Stimulated activated CD4-positive, alpha-beta T cell treated with anti-CD3 and anti-CD28 coated beads, Interleukin-12 subunit alpha, Interleukin-12 subunit beta, amount 100 ng/mL, for 48 hours (primary cell): ENCODE data around the gene ROR2.

Experiments used
- DNase-seq, 3 donors: peaks; one replicate each; pipeline ENCODE4 v3.0.0-alpha.2; 2020; ENCODE audit warnings: low read depth in 2 of 3, low spot score in 1 of 3

ROR2 gene

DNA sequence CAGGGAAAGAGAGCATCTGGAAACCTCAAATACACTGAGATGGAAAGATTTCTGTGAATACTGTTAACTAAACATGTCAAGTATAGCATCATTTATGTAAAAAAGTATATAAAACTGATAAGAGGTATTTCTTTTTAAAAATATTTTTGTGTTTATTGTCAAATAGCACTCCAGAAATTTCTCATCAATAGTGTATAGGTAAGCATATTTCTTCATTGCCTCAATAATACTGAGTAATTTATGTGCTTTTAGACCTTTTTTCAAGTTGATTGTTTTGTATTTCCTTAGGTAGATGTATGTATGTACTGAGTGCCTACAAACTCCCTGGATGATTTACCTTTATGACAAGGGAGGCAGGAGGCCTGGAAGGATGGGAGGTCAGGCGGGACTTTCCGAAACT lies 196.3 kb downstream of the ROR2 start:
- DNase-seq: no peak

- DNase-seq: no peak
Measured at GRCh38 chr9:91751922-91752321, 198.1 kb downstream of the ROR2 start.

DNA sequence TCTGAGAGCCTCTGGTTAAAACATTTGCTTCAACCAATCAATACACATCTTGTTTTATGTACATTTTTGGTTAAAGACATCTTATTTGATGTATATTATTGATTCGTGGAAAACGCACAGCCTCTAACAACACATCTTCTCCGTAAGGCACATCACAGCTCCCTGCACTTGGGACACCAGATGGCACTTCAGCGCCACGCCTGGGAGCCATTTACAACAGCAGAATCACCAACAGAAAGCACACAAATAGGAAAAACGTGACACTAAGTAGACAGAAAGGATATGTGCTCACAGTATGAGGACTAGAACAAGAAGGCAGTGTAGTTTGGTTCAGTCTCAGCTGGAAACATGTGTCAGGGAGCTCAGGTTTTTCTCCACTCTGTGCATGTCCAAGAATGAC lies 199.7 kb downstream of the ROR2 start:
- no peak for DNase-seq

GRCh38 chr9:91746904-91747303 lies 203.1 kb downstream of the ROR2 start:
- no peak for DNase-seq

DNA sequence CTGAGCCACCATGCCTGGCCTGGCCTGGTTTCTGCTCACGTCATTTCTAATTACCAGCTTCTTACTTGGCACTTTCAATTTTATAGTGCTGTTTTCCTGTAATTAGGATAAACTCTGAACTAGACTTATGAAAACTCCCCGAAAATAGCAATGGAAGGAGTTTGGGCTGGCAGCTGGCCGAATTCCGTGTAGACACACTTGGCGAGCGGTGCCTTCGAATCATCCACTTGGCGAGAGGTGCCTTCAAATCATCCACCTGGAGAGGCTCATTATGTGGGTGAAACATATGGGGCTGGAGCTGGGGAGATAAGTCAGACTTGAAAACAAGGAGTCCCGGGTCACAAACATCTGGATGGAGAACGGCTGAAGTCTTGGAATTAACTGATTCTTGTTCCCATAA lies 203.7 kb downstream of the ROR2 start:
- no peak for DNase-seq

DNA sequence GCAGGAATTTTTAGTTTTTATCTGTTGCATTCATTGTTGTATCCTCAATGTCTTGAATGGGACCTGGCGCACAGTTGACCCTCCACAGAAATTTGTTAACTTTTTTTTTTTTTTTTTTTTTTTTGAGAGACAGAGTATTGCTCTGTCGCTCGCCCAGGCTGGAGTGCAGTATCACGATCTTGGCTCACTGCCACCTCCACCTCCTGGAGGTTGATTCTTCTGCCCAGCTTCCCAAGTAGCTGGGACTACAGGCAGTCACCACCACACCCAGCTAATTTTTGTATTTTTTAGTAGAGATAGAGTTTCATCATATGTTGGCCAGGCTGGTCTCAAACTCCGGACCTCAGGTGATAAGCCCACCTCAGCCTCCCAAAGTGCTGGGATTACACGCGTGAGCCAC lies 205.9 kb downstream of the ROR2 start:
- DNase-seq: no peak

GRCh38 chr9:91741522-91741921 lies 208.5 kb downstream of the ROR2 start:
- DNase-seq: no peak

DNA sequence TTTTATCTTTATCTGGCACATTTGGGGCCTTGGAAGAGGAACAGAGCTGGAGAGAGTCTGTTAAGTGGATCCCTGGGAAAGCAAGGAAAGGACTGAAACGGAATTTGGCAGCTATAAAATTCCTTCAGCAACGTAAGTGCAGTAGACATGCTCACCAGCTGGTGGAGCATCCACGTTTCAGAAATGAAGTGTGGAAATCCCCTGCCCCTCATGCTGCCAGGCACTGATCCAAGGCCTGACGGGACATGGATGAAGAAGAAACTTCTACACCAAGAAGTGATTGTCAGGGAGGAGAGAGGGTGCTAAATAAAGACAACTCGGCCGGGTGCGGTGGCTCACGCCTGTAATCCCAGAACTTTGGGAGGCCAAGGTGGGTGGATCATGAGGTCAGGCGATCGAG lies 209.3 kb downstream of the ROR2 start:
- no peak for DNase-seq

- DNase-seq: no peak
Measured at GRCh38 chr9:91736898-91737601, 213.0 kb downstream of the ROR2 start.

- no peak for DNase-seq
Measured at GRCh38 chr9:91736311-91736710, 213.7 kb downstream of the ROR2 start.

DNA sequence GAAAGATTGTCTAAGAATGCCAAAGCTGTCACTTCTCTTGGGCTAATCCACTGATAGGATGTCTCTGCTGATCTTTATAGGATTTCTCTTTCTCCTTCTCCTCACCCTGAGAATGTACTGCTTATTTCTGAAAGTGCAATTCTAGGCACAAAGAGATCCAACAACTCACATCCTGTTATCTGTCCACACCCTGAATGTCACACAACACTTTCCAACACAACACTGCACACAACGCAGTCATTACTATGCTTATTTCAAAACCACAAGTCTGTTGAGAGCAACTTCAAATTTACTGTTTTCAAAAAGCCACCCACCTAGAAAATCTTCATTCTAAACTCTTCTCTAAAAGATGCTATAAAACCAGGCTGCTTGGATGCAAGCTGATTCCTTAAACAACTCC lies 215.0 kb downstream of the ROR2 start:
- no peak for DNase-seq

DNA sequence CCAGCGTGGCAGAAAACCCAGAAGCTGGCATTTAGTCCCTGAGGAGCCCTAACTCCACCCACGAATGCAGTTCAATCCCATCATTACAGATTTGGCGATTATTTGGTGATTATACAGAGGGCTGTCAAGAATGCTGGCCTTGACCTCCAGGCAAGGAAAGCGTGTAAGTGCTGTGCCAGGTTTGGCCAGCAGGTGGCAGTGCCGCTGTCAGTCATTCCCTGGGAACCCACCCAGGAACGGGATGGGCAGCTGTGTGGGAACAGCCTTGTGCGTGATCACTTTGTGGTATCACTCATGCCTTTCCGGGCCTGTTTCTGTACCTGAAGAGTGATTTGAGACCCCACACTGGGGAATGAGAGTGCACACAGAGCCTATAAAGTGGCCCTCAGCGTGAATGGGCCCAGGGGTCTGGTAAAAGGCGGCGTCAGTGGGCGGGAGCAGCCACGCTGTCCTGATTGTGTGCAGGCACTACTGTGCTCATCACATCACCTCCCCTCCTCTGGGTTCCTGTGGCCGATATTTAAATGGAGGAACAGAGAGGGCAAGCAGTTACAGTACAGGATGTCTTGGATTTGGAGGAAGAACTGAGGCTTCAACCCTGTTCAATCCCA lies 215.6 kb downstream of the ROR2 start:
- peak; percentile 23 to 58 (median 47) for DNase-seq

DNA sequence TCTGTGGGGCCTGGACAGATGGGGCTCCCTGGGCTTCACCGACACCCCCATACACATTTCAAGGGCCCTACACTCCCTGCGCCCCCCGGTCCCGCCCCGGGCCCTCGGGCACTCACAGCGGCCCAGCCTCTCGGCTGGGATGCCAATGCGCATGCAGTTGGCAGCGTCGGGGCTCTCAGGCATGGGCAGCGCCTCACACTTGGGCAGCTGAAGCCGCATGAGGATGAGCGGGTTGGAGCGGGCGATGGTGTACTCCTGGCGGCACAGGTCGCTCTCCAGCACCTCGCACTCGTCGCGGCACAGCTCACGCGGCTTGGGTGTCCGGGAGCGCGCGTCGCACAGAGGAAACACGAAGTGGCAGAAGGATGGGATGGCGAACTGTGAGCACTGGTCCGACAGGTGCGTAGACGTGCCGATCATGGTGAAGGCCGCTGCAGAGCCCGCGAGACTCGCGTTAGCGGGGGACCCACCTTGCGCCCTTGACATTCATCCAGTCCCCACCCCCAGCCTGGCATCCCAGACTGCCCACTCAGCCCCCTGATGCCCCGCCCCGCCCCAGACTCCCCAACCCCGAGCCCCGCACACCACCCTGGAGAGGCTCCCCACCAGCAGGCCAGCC lies 216.9 kb downstream of the ROR2 start:
- DNase-seq: no peak

- no peak for DNase-seq
Measured at GRCh38 chr9:91732187-91733005, 217.6 kb downstream of the ROR2 start.

GRCh38 chr9:91730806-91731205 lies 219.2 kb downstream of the ROR2 start:
- no peak for DNase-seq

GRCh38 chr9:91729558-91729842 lies 220.5 kb downstream of the ROR2 start:
- no peak for DNase-seq

- DNase-seq: no peak
Measured at GRCh38 chr9:91727972-91728371, 222.1 kb downstream of the ROR2 start.

GRCh38 chr9:91727316-91727861 lies 222.6 kb downstream of the ROR2 start:
- peak in 2 of 3 donors; percentile 12 to 26 for DNase-seq

- no peak for DNase-seq
Measured at GRCh38 chr9:91726406-91727100, 223.5 kb downstream of the ROR2 start.

GRCh38 chr9:91725651-91726050 lies 224.4 kb downstream of the ROR2 start:
- DNase-seq: no peak
